ENCODE data around the gene VANGL2.

Gene VANGL2

DNA sequence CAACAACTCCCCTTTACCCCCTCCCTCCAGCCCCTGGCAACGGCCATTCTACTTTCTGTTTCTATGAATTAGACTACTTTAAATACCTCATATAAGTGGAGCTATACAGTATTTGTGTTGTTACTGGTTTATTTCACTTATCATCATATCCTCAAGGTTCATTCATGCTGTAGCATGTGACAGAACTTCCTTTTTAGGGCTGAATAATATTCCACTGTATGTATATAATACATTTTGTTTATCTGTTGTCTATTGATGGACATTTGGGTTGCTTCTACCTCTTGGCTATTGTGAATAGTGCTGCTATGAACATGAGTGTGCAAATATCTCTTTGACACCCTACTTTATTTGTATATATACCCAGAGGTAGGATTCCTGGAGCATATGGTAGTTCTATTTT, 31.3 kb upstream of the VANGL2 start:
- no peak for DNase-seq (ENCODE audit: low read depth)
- no peak overlapping the region for H3K4me3 ChIP-seq (replicated peaks; ENCODE audit: low read depth, low read length)
- TF ChIP-seq, protein P1, sequence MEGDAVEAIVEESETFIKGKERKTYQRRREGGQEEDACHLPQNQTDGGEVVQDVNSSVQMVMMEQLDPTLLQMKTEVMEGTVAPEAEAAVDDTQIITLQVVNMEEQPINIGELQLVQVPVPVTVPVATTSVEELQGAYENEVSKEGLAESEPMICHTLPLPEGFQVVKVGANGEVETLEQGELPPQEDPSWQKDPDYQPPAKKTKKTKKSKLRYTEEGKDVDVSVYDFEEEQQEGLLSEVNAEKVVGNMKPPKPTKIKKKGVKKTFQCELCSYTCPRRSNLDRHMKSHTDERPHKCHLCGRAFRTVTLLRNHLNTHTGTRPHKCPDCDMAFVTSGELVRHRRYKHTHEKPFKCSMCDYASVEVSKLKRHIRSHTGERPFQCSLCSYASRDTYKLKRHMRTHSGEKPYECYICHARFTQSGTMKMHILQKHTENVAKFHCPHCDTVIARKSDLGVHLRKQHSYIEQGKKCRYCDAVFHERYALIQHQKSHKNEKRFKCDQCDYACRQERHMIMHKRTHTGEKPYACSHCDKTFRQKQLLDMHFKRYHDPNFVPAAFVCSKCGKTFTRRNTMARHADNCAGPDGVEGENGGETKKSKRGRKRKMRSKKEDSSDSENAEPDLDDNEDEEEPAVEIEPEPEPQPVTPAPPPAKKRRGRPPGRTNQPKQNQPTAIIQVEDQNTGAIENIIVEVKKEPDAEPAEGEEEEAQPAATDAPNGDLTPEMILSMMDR (IDR thresholded peaks at IDR 0.05; ENCODE audit: low read length, missing control alignments) = no peak

GRCh38 chr1:160370561-160371345, 29.6 kb upstream of the VANGL2 start:
- TF ChIP-seq, protein P1 (IDR thresholded peaks at IDR 0.05; ENCODE audit: low read length, missing control alignments) = no peak
- no peak overlapping the region for H3K4me3 ChIP-seq (replicated peaks; ENCODE audit: low read depth, low read length)
- DNase-seq (ENCODE audit: low read depth) = no peak

GRCh38 chr1:160371346-160371631, 29.1 kb upstream of the VANGL2 start:
- H3K4me3 ChIP-seq (replicated peaks; ENCODE audit: low read depth, low read length) = no peak overlapping the region
- TF ChIP-seq, protein P1 (IDR thresholded peaks at IDR 0.05; ENCODE audit: low read length, missing control alignments) = no peak
- no peak for DNase-seq (ENCODE audit: low read depth)

DNA sequence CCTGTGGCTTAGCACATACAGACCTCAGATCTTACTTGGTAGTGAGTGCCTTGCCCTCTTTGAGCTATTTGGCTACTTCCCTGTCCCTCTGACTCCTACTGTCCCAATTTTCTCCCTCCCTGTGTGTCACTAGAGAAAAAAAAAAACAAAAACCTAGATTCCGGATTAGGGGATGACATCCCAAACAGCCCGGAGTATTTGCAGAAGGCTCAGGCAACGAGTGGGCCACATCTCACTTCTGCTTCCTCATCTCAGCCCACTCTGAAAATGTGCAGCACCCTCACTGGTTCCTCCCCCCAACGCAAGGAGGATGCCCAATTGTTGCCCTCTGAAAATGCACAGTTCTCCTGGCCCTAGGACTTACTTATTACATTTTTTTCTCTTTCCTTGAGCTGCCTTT, 28.6 kb upstream of the VANGL2 start:
- DNase-seq (ENCODE audit: low read depth) = no peak
- H3K4me3 ChIP-seq (replicated peaks; ENCODE audit: low read depth, low read length) = no peak overlapping the region
- TF ChIP-seq, protein P1 (IDR thresholded peaks at IDR 0.05; ENCODE audit: low read length, missing control alignments) = no peak

DNA sequence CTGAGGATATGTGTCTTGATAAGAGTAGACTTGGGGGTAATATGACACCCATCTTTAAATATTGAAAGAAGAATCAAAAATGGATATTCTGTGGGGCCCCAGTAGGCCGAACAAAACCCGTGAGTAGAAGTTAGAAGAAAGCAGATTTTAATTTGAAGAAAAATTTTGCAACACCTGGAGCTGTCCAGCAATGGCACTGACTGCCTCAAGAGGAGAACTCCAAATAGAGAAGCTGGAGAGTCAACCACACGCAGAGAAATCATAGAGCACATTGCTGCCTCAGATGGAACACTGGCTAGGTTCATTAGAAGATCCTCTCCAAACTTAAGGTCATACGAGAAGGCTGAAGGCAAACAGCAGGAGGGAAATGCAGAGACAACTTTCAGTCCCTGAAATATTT, 26.7 kb upstream of the VANGL2 start:
- TF ChIP-seq, protein P1 (IDR thresholded peaks at IDR 0.05; ENCODE audit: low read length, missing control alignments) = no peak
- no peak overlapping the region for H3K4me3 ChIP-seq (replicated peaks; ENCODE audit: low read depth, low read length)
- peak; percentile 33 for DNase-seq (ENCODE audit: low read depth)

DNA sequence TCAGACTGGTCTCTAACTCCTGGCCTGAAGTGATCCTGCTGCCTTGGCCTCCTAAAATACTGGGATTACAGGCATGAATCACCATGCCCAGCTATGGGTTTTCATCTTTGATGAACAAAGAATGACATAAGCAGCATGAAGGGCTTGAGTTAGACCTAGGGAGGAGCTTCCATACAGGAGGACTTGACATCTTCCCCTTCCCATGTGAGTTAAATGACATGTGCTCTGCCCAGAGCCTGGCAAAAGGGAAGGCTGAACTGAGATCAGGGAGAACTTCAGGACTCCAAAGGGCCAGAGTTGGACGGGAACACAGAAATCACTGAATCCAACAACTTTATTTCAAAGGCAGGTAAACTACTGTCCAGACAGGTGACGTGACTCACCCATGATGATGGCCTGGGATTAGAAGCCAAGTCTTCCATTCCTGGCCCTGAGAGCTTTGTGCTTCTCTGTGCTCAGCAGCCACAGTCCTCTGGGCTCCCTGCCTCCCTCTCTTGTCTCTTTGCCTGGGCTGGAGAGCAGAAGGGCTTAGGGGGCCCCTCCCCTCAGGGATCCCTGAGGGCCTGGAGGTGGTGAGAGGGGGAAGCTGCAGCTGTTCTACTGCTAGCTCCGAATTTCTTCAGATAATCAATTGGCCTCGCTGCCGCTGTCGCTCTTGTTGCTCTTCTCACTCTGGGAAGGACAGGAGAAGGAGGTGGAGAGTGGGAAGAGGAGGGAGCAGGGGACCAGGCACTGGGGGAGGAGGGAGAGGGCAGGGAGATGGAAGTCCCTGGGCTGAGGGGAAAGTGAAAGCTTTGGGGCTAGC, 25.9 kb upstream of the VANGL2 start:
- no peak overlapping the region for H3K4me3 ChIP-seq (replicated peaks; ENCODE audit: low read depth, low read length)
- TF ChIP-seq, protein P1 (IDR thresholded peaks at IDR 0.05; ENCODE audit: low read length, missing control alignments) = no peak
- DNase-seq (ENCODE audit: low read depth) = no peak
